IMR-90 (cell line): Measurements from ENCODE around the gene DGKQ. TPM values are rescaled to one million over a fixed set of nuclear protein-coding genes. Genes with fewer than 3 reads are reported as not detected.

Source experiments
- ATAC-seq: fragments of 200-7000 bp; cut with Tn5 transposase; 2 replicates; pipeline ENCODE4 v1.9.1; 2020; ENCODE audit warnings: low read depth, mild to moderate bottlenecking, moderate library complexity
- BruUV-seq: library from RNA; stranded (reverse); fragments of 400-500 nt; replicated peaks from 2 replicates; lab custom pipeline; 2021; lab: Mats Ljungman, UMichigan
- CTCF ChIA-PET: fragments of 300-600 bp; formaldehyde crosslinking; extraction: SDS; loops from one replicate; lab custom pipeline; 2021; ENCODE audit warnings: antibody characterized with exemption; lab: Yijun Ruan, JAX
- POLR2A ChIA-PET: fragments of 300-600 bp; sonication (Branson Sonifier 250); formaldehyde crosslinking; loops from one replicate; lab custom pipeline; 2022; ENCODE audit warnings: antibody characterized with exemption; ENCODE audit not compliant: unreplicated experiment; lab: Charles Lee
- DNase-seq: peaks from one replicate; pipeline ENCODE4 v3.0.0; 2013
- H2AFZ ChIP-seq: replicated peaks from 2 replicates; pipeline ENCODE3; 2013; ENCODE audit warnings: low read length, mild to moderate bottlenecking; ENCODE audit not compliant: poor library complexity
- H2AK5ac ChIP-seq: 2 replicates; pipeline ENCODE4 v1.6.1; 2013; ENCODE audit warnings: low read depth, low read length, inconsistent platforms
- H2AK9ac ChIP-seq: replicated peaks from 2 replicates; pipeline ENCODE3; 2013; ENCODE audit warnings: mild to moderate bottlenecking, low read depth, low read length, moderate library complexity; ENCODE audit not compliant: poor library complexity
- H2BK120ac ChIP-seq: 2 replicates; pipeline ENCODE4 v1.6.1; 2013; ENCODE audit warnings: low read depth, low read length, inconsistent platforms
- H2BK15ac ChIP-seq: 3 replicates; pipeline ENCODE4 v1.6.1; 2013; ENCODE audit warnings: low read depth, low read length, inconsistent platforms
- H2BK20ac ChIP-seq: 2 replicates; pipeline ENCODE4 v1.6.1; 2013; ENCODE audit warnings: low read depth, mild to moderate bottlenecking, inconsistent platforms, low read length, moderate library complexity
- H2BK5ac ChIP-seq: 2 replicates; pipeline ENCODE4 v1.6.1; 2013; ENCODE audit warnings: mild to moderate bottlenecking, low read depth, low read length, inconsistent platforms; ENCODE audit not compliant: poor library complexity, severe bottlenecking
- H3K14ac ChIP-seq: replicated peaks from 2 replicates; pipeline ENCODE4 v1.6.1; 2013; ENCODE audit warnings: low read depth, low read length, inconsistent platforms
- H3K18ac ChIP-seq: 2 replicates; pipeline ENCODE4 v1.6.1; 2013; ENCODE audit warnings: low read depth, low read length, control low read depth
- H3K23ac ChIP-seq: 2 replicates; pipeline ENCODE4 v1.6.1; 2013; ENCODE audit warnings: low read depth, low read length, inconsistent platforms
- H3K27ac ChIP-seq: 2 replicates; pipeline ENCODE4 v1.5.1; 2013; ENCODE audit warnings: mild to moderate bottlenecking, control low read depth, low read length; ENCODE audit not compliant: insufficient read depth
- H3K27me3 ChIP-seq: 2 replicates; pipeline ENCODE4 v1.6.1; 2013; ENCODE audit warnings: low read length; ENCODE audit not compliant: control insufficient read depth, insufficient read depth
- H3K36me3 ChIP-seq: 2 replicates; pipeline ENCODE4 v1.6.1; 2013; ENCODE audit warnings: low read length, mixed read lengths; ENCODE audit not compliant: control insufficient read depth, insufficient read depth
- H3K4ac ChIP-seq: 2 replicates; pipeline ENCODE4 v1.6.1; 2013; ENCODE audit warnings: low read depth, low read length, inconsistent platforms
- H3K4me1 ChIP-seq: 2 replicates; pipeline ENCODE4 v1.6.1; 2013; ENCODE audit warnings: low read length, mixed read lengths; ENCODE audit not compliant: control insufficient read depth, insufficient read depth
- H3K4me2 ChIP-seq: 2 replicates; pipeline ENCODE4 v1.6.1; 2013; ENCODE audit warnings: low read depth, mild to moderate bottlenecking, control low read depth, low read length, moderate library complexity
- H3K4me3 ChIP-seq: 2 replicates; pipeline ENCODE4 v1.5.1; 2013; ENCODE audit warnings: low read depth, mild to moderate bottlenecking, control low read depth, low read length, moderate library complexity; ENCODE audit not compliant: insufficient read depth
- H3K56ac ChIP-seq: 2 replicates; pipeline ENCODE4 v1.6.1; 2013; ENCODE audit warnings: low read length, inconsistent platforms; ENCODE audit not compliant: insufficient read depth; ENCODE audit errors: extremely low read depth
- H3K79me1 ChIP-seq, 2 experiments: 2 replicates each; pipeline ENCODE4 v1.6.1; 2013; ENCODE audit warnings: low read length in 2 of 2, inconsistent platforms in 1 of 2, low read depth in 1 of 2
- H3K9ac ChIP-seq: 2 replicates; pipeline ENCODE4 v1.6.1; 2013; ENCODE audit warnings: low read depth, low read length, control low read depth
- H3K9me1 ChIP-seq: 2 replicates; pipeline ENCODE4 v1.6.1; 2013; ENCODE audit warnings: low read length, inconsistent platforms; ENCODE audit not compliant: insufficient read depth
- H3K9me3 ChIP-seq: 2 replicates; pipeline ENCODE4 v1.6.1; 2013; ENCODE audit warnings: low read length; ENCODE audit not compliant: control insufficient read depth, insufficient read depth
- H4K20me1 ChIP-seq: 2 replicates; pipeline ENCODE4 v1.6.1; 2013; ENCODE audit warnings: low read length, inconsistent platforms; ENCODE audit not compliant: insufficient read depth
- H4K5ac ChIP-seq: 2 replicates; pipeline ENCODE4 v1.6.1; 2013; ENCODE audit warnings: mild to moderate bottlenecking, low read depth, low read length, control low read depth
- H4K8ac ChIP-seq, 2 experiments: 2 replicates each; pipeline ENCODE4 v1.6.1; 2013; ENCODE audit warnings: low read depth in 2 of 2, low read length in 2 of 2, control low read depth in 1 of 2, inconsistent platforms in 1 of 2
- H4K91ac ChIP-seq: 2 replicates; pipeline ENCODE4 v1.6.1; 2013; ENCODE audit warnings: low read depth, low read length, inconsistent platforms; ENCODE audit not compliant: insufficient read depth
- BHLHE40 ChIP-seq: fragments of 150-350 bp; IDR thresholded peaks from 2 replicates; pipeline ENCODE4 v1.6.1; 2016; ENCODE audit warnings: mild to moderate bottlenecking, low read depth, low read length
- CEBPB ChIP-seq: IDR thresholded peaks from 2 replicates; pipeline ENCODE4 v1.6.1; 2012; ENCODE audit warnings: low read depth, low read length, improper control_type of control experiment
- CHD1 ChIP-seq: IDR thresholded peaks from 2 replicates; pipeline ENCODE4 v1.6.1; 2012; ENCODE audit warnings: low read depth, low read length, improper control_type of control experiment
- FOS ChIP-seq: fragments of 150-350 bp; IDR thresholded peaks from 2 replicates; pipeline ENCODE4 v1.6.1; 2016; ENCODE audit warnings: low read depth, low read length
- MAFK ChIP-seq: IDR thresholded peaks from 2 replicates; pipeline ENCODE4 v1.6.1; 2012; ENCODE audit warnings: low read depth, low read length, improper control_type of control experiment
- MAZ ChIP-seq: IDR thresholded peaks from 2 replicates; pipeline ENCODE4 v1.6.1; 2012; ENCODE audit warnings: low read depth, mild to moderate bottlenecking, low read length, improper control_type of control experiment, moderate library complexity, borderline replicate concordance
- MXI1 ChIP-seq: IDR thresholded peaks from 2 replicates; pipeline ENCODE4 v1.6.1; 2012; ENCODE audit warnings: low read depth, mild to moderate bottlenecking, low read length, moderate library complexity, borderline replicate concordance
- NFE2L2 ChIP-seq: fragments of 150-350 bp; IDR thresholded peaks from 2 replicates; pipeline ENCODE4 v1.6.1; 2016; ENCODE audit warnings: low read depth, mild to moderate bottlenecking, low read length
- POLR2A ChIP-seq: IDR thresholded peaks from 2 replicates; pipeline ENCODE4 v1.6.1; 2012; ENCODE audit warnings: mild to moderate bottlenecking, low read depth, low read length
- RAD21 ChIP-seq: IDR thresholded peaks from 2 replicates; pipeline ENCODE4 v1.6.1; 2012; ENCODE audit warnings: low read length, improper control_type of control experiment
- RCOR1 ChIP-seq: IDR thresholded peaks from 2 replicates; pipeline ENCODE4 v1.6.1; 2012; ENCODE audit warnings: mild to moderate bottlenecking, low read length, improper control_type of control experiment; ENCODE audit not compliant: insufficient replicate concordance
- RFX5 ChIP-seq: IDR thresholded peaks from 2 replicates; pipeline ENCODE4 v1.8.0; 2012; ENCODE audit warnings: low read depth, mild to moderate bottlenecking, low read length, moderate library complexity
- SMC3 ChIP-seq: fragments of 150-350 bp; IDR thresholded peaks from 2 replicates; pipeline ENCODE4 v1.6.1; 2016; ENCODE audit warnings: low read depth, mild to moderate bottlenecking, antibody characterized with exemption, low read length, moderate library complexity
- WGBS, 2 experiments: methylation state at CpG; one replicate each; pipeline versions ENCODE4 v1.1.5 to v1.1.7; 2013; ENCODE audit warnings: missing lambda C conversion rate in 2 of 2; ENCODE audit not compliant: insufficient read length in 1 of 2; ENCODE audit errors: extremely low coverage in 2 of 2; 5-methylcytosine and 5-hydroxymethylcytosine counted together
- dilution Hi-C: fragments of 300-500 bp; cut with HindIII; formaldehyde crosslinking; loops from one replicate; pipeline ENCODE4 v1.14.3; 2018; ENCODE audit warnings: low sequenced_read_pairs; ENCODE audit not compliant: unreplicated experiment
- in situ Hi-C: fragments of 300-500 bp; cut with MboI; formaldehyde crosslinking; loops from 3 replicates; pipeline ENCODE4 v1.14.3; 2019; ENCODE audit warnings: low sequenced_read_pairs, inconsistent platforms, mixed read lengths
- intact Hi-C: fragments of 100-400 bp; cut with micrococcal nuclease; formaldehyde crosslinking; loops from 2 replicates; pipeline ENCODE4 v1.10.0; 2022
- polyA plus RNA-seq, 3 experiments: library from polyadenylated mRNA; depleted of rRNA; stranded (reverse); fragments of >200 nt; gene quantifications; 2 replicates each; pipeline ENCODE4 v1.2.3, GENCODE V29; 2012; ENCODE audit warnings: low replicate concordance in 1 of 3
- total RNA-seq: library from RNA; depleted of rRNA; stranded (reverse); fragments of >200 nt; gene quantifications from 2 replicates; pipeline ENCODE4 v1.2.3, GENCODE V29; 2012
- TF ChIP-seq, protein P1 (sequence below): fragments of 150-350 bp; IDR thresholded peaks from 2 replicates; pipeline ENCODE4 v1.6.1; 2016; ENCODE audit warnings: low read depth, mild to moderate bottlenecking, low read length, moderate library complexity, borderline replicate concordance
- TF ChIP-seq, protein P2 (sequence below): fragments of 150-350 bp; IDR thresholded peaks from 2 replicates; pipeline ENCODE4 v1.6.1; 2017; ENCODE audit warnings: mild to moderate bottlenecking, antibody characterized with exemption, low read length, low read depth
- TF ChIP-seq, protein P3 (sequence below): conservative IDR thresholded peaks from 2 replicates; pipeline ENCODE4 v1.5.1; 2012; ENCODE audit warnings: mild to moderate bottlenecking, low read depth, low read length, improper control_type of control experiment

The DGKQ gene
- total and polyA plus RNA-seq, 2 of the 4 experiments (the other 2 are of a cell fraction): 4.3 to 15.6 TPM

DNA sequence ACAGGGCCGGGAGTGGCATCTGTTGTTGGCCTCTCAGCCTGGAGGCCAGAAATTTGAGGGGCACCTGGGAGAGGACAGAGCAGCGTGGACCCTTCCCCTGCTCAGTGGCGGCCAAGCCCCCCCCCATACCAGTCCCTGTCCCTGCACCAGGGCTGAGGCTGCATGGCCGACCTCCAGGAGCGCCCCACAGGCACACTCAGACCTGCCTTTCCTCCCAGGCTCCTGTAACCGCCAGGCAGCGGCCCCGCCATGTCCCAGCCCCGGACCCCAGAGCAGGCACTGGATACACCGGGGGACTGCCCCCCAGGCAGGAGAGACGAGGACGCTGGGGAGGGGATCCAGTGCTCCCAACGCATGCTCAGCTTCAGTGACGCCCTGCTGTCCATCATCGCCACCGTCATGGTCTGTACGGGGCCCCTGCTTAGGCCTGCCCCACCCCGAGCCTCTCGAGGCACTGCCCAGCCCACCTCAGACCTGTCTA lies 25.8 kb downstream of the DGKQ start:
- H2AFZ ChIP-seq: no peak overlapping the region
- H3K18ac ChIP-seq: no peak overlapping the region
- H3K79me1 ChIP-seq: 0 out of 4 replicates have a peak, but pooled peaks cover 0 to 8% of the 10 kb centered on the region in 2 experiments
- no peak overlapping the region for H3K4me3 ChIP-seq
- H3K4me1 ChIP-seq: peaks cover 6% of the 10 kb centered on the region; the same call in 1 of the 2 replicates
- no peak overlapping the region for H3K14ac ChIP-seq
- H3K4me2 ChIP-seq: no peak overlapping the region
- WGBS, 2 experiments: 86% methylated on average over 12 of the region's 19 CpGs; no CpG with 5 or more reads in 1 of the 2 experiments
- H2AK9ac ChIP-seq: no peak overlapping the region
- ChIA-PET CTCF (no interaction called here), POLR2A (no interaction called here)
- H2AK5ac ChIP-seq: no peak overlapping the region
- no peak overlapping the region for H2BK15ac ChIP-seq
- DNase-seq (no peak), ATAC-seq (no peak)
- no peak overlapping the region for H2BK20ac ChIP-seq
- H3K56ac ChIP-seq: no peak overlapping the region
- no peak overlapping the region for H2BK5ac ChIP-seq
- no peak overlapping the region for H2BK120ac ChIP-seq
- no peak overlapping the region for H3K27ac ChIP-seq
- TF ChIP-seq, protein P1, sequence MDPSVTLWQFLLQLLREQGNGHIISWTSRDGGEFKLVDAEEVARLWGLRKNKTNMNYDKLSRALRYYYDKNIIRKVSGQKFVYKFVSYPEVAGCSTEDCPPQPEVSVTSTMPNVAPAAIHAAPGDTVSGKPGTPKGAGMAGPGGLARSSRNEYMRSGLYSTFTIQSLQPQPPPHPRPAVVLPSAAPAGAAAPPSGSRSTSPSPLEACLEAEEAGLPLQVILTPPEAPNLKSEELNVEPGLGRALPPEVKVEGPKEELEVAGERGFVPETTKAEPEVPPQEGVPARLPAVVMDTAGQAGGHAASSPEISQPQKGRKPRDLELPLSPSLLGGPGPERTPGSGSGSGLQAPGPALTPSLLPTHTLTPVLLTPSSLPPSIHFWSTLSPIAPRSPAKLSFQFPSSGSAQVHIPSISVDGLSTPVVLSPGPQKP: no peak
- TF ChIP-seq RCOR1: no peak
- no peak for TF ChIP-seq RFX5
- no peak for TF ChIP-seq BHLHE40
- TF ChIP-seq, protein P2, sequence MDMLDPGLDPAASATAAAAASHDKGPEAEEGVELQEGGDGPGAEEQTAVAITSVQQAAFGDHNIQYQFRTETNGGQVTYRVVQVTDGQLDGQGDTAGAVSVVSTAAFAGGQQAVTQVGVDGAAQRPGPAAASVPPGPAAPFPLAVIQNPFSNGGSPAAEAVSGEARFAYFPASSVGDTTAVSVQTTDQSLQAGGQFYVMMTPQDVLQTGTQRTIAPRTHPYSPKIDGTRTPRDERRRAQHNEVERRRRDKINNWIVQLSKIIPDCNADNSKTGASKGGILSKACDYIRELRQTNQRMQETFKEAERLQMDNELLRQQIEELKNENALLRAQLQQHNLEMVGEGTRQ: no peak
- TF ChIP-seq, protein P3, sequence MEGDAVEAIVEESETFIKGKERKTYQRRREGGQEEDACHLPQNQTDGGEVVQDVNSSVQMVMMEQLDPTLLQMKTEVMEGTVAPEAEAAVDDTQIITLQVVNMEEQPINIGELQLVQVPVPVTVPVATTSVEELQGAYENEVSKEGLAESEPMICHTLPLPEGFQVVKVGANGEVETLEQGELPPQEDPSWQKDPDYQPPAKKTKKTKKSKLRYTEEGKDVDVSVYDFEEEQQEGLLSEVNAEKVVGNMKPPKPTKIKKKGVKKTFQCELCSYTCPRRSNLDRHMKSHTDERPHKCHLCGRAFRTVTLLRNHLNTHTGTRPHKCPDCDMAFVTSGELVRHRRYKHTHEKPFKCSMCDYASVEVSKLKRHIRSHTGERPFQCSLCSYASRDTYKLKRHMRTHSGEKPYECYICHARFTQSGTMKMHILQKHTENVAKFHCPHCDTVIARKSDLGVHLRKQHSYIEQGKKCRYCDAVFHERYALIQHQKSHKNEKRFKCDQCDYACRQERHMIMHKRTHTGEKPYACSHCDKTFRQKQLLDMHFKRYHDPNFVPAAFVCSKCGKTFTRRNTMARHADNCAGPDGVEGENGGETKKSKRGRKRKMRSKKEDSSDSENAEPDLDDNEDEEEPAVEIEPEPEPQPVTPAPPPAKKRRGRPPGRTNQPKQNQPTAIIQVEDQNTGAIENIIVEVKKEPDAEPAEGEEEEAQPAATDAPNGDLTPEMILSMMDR: no peak
- no peak for TF ChIP-seq CHD1
- TF ChIP-seq MAFK: no peak
- no peak for TF ChIP-seq POLR2A
- no peak for TF ChIP-seq MAZ
- TF ChIP-seq FOS: no peak
- no peak for TF ChIP-seq NFE2L2
- TF ChIP-seq MXI1: no peak
- no peak for TF ChIP-seq SMC3
- no peak for TF ChIP-seq RAD21
- TF ChIP-seq CEBPB: no peak
- no peaks in the 10 kb centered on the region; the same call in 1 of the 2 replicates for H3K36me3 ChIP-seq
- no peaks in the 10 kb centered on the region for H3K27me3 ChIP-seq
- in situ Hi-C loops: no loop called here
- H3K23ac ChIP-seq: no peak overlapping the region
- H4K8ac ChIP-seq: no peak overlapping the region
- intact Hi-C loops: no loop called here
- no peak overlapping the region for H3K9ac ChIP-seq
- H3K4ac ChIP-seq: no peak overlapping the region
- no peak overlapping the region for H4K5ac ChIP-seq
- no TSS peak for BruUV-seq
- H4K91ac ChIP-seq: no peak overlapping the region
- no peaks in the 10 kb centered on the region for H3K9me3 ChIP-seq
- dilution Hi-C loops: no loop called here
- 0 out of 2 replicates have a peak, but pooled peaks cover 3% of the 10 kb centered on the region for H3K9me1 ChIP-seq
- H4K20me1 ChIP-seq: peaks cover 20% of the 10 kb centered on the region
